GM19455 (cell line): ENCODE results near the gene MYOCOS.
"Not testable (repeated sequence)": the region's sequence is repeated elsewhere in the genome, so short reads cannot be mapped to it uniquely, and the experiment has no call there.

ENCODE experiments used
- ATAC-seq: cut with Tn5 transposase; IDR thresholded peaks from one replicate; pipeline ENCODE4 v1.9.1; 2021; ENCODE audit not compliant: unreplicated experiment

MYOCOS gene

DNA sequence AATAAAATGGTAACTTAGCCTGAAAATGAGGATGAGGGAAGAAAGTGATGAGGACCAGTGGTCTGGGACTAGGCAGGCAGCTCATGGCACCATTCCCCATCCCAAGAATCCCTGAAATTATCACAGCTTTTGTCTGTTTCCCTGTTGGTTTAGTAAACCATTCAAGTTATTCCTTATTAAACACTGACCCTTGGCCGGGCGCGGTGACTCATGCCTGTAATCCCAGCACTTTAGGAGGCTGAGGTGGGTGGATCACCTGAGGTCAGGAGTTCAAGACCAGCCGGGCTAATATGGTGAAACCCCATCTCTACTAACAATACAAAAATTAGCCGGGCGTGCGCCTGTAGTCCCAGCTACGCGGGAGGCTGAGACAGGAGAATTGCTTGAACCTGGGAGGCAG is 34.2 kb downstream of the MYOCOS start:
- not testable (repeated sequence) for ATAC-seq

GRCh38 chr1:171661076-171661650 is 39.1 kb downstream of the MYOCOS start:
- no peak for ATAC-seq

DNA sequence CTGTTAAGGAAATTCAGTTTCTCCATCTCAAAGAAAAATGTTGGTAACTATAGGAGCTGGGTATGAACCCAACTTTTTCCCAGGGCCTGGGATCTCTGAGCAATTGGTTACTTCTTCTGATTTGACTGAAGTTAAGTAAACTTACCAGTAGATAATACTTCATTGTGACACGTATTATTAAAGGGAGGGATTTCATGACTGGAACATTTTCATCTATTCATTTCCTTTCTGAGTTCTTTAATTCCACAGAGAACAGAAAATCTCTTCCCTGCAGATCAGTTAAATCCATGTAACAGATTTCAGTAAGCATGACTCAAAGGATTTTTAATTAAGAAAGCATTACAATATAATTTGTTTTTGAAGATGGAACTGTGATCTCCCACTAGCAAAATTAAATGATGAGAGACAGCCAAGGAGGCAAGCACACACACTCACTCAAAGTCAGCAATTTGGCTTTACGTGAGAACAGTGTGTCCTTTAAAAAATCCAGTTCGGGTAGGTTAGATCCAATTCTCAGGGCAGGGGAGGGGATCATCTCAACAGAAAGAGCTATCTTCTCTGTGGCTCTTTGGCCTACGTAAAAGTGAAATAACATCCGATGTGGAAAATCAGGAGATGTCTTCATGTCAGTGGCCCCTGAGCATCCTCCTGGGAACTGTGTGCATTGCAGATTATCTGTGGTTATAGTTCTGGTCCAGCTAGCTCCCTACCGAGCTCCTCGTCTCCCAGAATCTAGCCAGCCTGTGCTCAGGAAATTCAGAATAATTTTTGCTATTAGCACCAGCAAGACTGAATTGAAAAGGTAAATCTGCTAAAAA is 41.2 kb downstream of the MYOCOS start:
- no peak for ATAC-seq

- no peak for ATAC-seq
Observed at GRCh38 chr1:171663854-171664575, 42.0 kb downstream of the MYOCOS start.

GRCh38 chr1:171664976-171665375 is 42.9 kb downstream of the MYOCOS start:
- no peak for ATAC-seq

DNA sequence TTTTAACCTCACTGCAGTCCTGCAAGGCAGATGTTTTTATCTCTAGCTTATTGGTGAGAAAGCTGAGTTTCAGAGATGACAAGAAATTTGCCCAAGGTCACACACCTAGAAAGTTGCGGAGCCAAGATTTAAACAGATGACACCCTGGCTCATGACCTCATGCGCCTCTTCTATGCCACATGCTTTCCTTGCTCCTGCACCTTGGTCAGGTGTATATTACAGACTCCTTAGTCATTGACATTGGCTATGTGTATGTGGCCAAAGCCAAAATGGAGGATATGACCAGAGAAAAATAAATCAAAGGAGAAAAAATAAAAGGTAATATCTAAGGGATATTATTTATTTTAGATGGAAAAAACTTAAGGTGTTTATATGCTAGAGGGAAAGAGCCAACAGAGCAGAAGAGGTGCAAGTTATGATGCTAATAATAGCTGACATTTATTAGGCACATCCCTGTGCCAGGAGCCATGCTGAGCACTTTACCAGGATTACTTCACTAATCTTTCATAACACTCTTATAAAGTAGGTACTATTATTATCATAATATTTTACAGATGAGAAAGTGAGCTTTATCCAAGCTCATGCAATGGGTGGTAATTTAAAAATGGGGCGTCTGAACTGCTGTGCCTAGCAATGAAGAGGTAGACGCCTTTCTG is 44.2 kb downstream of the MYOCOS start:
- ATAC-seq: no peak

DNA sequence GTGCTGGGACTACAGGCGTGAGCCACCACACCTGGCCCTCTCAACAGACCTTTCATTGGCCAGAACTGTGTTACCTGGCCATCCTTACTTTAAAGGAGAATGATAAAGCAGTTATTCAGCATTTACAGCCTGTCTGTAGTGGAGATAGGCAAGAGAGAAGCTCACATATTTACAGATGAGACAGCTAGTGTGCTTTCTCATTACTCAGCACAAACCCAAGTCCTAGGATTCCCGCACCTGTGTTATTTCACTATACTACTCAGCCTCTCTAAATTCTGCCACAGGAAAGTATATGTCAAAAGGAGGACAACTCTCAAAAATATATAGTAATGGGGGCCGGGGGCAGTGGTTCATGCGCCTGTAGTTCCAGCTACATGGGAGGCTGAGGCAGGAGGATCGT is 46.3 kb downstream of the MYOCOS start:
- ATAC-seq: no peak

GRCh38 chr1:171670739-171671138 is 48.7 kb downstream of the MYOCOS start:
- ATAC-seq: no peak

DNA sequence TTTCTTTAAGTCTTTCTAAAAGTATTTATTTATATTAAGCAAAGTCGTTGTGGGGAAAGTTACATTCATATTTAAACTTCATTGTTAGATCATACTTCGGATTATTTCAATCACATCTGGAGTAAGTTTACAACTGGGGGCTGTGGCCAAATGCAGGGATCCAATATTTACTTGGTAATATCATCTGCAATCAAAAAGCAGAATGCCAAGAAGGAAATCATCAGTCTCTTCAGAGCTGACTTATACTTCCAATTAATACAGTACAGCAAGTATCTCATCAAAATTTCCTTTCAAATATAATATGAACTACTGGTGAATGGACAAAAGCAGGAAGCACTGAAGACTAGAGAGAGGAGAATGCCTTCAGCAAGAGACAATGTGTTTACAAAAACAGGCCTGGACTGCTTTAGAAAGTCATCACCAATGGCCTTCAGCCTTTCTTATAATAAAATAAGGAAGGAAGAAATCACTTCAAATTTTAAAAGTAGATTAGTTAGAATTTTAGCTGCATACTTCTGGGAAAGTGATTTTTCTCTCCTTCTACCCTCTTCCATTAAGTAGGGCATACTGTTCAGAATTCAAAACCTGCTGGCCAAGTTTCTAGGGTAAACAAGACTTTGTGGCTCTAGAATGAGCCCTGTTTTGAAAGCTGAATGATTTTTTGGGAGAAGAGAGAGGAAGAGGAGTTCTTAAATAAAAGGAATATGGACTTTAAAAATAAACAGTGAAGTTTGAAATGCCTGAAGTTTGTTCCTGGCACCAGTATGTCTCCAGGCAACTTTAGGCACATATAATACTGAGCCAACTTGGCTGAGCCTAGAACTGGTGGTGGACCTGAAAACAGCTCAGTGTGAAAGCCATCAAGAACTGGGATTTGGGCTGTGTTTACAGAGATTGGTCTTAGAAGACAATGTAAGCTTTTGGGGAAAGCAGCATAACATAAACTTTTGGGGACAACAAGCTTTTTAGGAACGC is 52.7 kb downstream of the MYOCOS start:
- ATAC-seq: no peak
